T47D (cell line): ENCODE measurements around the gene SLC44A4.
"Not testable (repeated sequence)": the region's sequence is repeated elsewhere in the genome, so short reads cannot be mapped to it uniquely, and the experiment has no call there.

Experiments used
- DNase-seq, 2 experiments: peaks; one replicate each; pipeline versions ENCODE4 v3.0.0 to v3.0.0-alpha.2; 2011 to 2012; ENCODE audit warnings: low read depth in 1 of 2, low spot score in 1 of 2
- JUND ChIP-seq: IDR thresholded peaks from 2 replicates; pipeline ENCODE4 v1.6.1; 2012; ENCODE audit warnings: low read depth
- in situ Hi-C: cut with HindIII; loops from 2 replicates; pipeline ENCODE4 v1.10.0; 2016; ENCODE audit warnings: low sequenced_read_pairs, low pct_unique_long_range_greater_than_20kb

Gene SLC44A4

GRCh38 chr6:31836474-31837368, 42.1 kb downstream of the SLC44A4 start:
- DNase-seq: no peak
- in situ Hi-C loops: no loop called here
- no peak for TF ChIP-seq JUND

- DNase-seq: no peak
- in situ Hi-C loops: no loop called here
- TF ChIP-seq JUND: no peak
Observed at GRCh38 chr6:31836047-31836473, 42.7 kb downstream of the SLC44A4 start.

GRCh38 chr6:31834367-31835250, 44.2 kb downstream of the SLC44A4 start:
- no peak for TF ChIP-seq JUND
- in situ Hi-C loops: no loop called here
- DNase-seq: peak; percentile 83 to 95

GRCh38 chr6:31831350-31832215, 47.2 kb downstream of the SLC44A4 start:
- TF ChIP-seq JUND: no peak
- no peak for DNase-seq
- in situ Hi-C loops: no loop called here

DNA sequence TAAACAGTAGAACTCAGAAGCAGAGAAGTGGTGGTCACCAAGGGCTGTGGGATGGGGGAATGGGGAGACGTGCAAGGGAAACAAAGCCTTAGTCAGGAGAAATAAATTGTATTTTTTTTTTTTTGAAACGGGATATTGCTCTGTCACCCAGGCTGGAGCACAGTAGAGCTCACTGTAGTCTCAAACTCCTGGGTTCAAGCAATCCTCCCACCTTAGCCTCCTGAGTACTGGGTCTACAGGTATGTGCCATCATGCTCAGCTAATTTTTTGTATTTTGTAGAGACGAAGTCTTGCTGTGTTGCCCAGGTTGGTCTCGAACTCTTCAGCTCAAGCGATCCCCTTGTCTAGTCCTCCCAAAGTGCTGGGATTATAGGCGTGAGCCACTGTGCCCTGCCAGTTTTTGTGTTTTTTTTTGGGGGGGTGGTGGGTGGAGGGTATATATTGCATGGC, 47.9 kb downstream of the SLC44A4 start:
- no peak for DNase-seq
- in situ Hi-C loops: no loop called here
- TF ChIP-seq JUND: no peak

DNA sequence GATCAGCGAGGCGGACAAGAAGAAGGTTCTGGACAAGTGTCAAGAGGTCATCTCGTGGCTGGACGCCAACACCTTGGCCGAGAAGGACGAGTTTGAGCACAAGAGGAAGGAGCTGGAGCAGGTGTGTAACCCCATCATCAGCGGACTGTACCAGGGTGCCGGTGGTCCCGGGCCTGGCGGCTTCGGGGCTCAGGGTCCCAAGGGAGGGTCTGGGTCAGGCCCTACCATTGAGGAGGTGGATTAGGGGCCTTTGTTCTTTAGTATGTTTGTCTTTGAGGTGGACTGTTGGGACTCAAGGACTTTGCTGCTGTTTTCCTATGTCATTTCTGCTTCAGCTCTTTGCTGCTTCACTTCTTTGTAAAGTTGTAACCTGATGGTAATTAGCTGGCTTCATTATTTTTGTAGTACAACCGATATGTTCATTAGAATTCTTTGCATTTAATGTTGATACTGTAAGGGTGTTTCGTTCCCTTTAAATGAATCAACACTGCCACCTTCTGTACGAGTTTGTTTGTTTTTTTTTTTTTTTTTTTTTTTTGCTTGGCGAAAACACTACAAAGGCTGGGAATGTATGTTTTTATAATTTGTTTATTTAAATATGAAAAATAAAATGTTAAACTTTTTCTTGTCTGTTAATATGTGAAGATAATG, 49.0 kb downstream of the SLC44A4 start:
- in situ Hi-C loops: no loop called here
- TF ChIP-seq JUND: no peak
- DNase-seq: peak in 1 of 2 experiments; percentile 68

DNA sequence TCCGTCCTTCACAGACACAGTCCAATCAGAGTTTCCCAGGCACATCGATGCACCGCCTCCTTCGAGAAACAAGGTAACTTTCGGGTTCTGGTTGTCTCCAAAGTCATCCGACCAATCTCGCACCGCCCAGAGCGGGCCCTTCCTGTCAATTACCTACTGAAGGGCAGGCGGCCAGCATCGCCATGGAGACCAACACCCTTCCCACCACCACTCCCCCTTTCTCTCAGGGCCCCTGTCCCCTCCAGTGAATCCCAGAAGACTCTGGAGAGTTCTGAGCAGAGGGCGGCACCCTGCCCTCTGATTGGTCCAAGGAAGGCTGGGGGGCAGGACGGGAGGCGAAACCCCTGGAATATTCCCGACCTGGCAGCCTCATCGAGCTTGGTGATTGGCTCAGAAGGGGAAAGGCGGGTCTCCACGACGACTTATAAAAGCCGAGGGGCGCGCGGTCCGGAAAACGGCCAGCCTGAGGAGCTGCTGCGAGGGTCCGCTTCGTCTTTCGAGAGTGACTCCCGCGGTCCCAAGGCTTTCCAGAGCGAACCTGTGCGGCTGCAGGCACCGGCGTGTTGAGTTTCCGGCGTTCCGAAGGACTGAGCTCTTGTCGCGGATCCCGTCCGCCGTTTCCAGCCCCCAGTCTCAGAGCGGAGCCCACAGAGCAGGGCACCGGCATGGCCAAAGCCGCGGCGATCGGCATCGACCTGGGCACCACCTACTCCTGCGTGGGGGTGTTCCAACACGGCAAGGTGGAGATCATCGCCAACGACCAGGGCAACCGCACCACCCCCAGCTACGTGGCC, 51.3 kb downstream of the SLC44A4 start, which contains the start of gene HSPA1B:
Gene HSPA1B, plus strand, starts transcription at position 453 of the 794 bp plus-strand sequence. Its CDS starts 213 bp downstream, at position 666.
- TF ChIP-seq JUND: no peak
- in situ Hi-C loops: no loop called here
- peak; percentile 98 to 100 for DNase-seq

DNA sequence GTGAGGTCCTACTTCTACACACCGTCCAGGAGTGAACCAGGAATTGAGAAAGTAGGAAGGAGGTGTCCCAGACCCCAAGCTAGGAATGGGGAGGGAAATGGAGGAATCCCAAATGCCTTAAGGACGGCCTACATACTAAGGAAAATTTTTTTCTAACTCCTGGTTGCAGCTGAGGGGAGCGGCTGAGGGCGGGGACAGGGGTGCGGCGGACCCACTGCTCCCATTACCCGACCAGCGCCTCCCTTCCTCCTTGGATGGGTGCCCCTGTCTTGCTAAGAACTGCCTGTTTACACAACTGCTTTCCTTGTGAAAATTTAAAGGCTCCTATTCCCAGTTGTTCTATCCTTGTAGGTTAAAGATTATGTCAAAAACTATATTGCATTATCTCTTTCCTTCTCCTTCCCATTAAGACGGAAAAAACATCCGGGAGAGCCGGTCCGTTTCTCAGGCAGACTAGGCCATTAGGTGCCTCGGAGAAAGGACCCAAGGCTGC, 52.0 kb downstream of the SLC44A4 start:
- DNase-seq: peak in 1 of 2 experiments; percentile 93

GRCh38 chr6:31825553-31825952, 53.2 kb downstream of the SLC44A4 start:
- in situ Hi-C loops: no loop called here
- TF ChIP-seq JUND: no peak

More for the DNA sequence above, 52.0 kb downstream of the SLC44A4 start:
- TF ChIP-seq JUND: no peak
- in situ Hi-C loops: no loop called here

DNA sequence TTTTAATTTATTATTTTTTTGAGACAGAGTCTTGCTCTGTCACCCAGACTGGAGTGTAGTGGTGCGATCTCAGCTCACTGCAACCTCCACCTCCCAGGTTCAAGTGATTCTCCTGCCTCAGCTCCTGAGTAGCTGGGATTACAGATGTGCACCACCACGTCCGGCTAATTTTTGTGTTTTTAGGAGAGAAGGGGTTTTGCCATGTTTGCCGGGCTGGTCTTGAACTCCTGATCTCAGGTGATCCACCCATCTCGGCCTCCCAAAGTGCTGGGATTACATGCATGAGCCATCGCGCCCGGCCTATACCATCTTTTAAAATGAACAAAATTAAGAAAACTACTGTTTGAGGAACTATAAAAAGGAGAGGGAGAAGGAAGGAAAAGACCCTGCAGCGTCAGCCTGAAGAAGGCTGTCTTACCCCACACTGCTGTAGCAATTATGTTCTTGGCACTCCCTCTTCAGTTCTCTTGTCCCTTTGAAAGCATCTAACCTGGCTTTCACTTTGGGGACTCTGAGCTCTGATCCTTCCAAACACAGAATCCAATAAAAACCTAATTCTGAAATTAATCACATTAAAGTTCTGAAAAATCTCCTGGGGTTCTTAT, 55.1 kb downstream of the SLC44A4 start:
- DNase-seq, in situ Hi-C loops: not testable (repeated sequence)

More at GRCh38 chr6:31825553-31825952, 53.2 kb downstream of the SLC44A4 start:
- no peak for DNase-seq
